UCSD-AML1 (cell line): ENCODE data around the gene TGFB1.
"Not testable (repeated sequence)": the region's sequence is repeated elsewhere in the genome, so short reads cannot be mapped to it uniquely, and the experiment has no call there.

Experiments used
- DNase-seq: peaks from one replicate; lab custom pipeline; 2025; ENCODE audit not compliant: unreplicated experiment; lab: John Stamatoyannopoulos, UW

Gene TGFB1

DNA sequence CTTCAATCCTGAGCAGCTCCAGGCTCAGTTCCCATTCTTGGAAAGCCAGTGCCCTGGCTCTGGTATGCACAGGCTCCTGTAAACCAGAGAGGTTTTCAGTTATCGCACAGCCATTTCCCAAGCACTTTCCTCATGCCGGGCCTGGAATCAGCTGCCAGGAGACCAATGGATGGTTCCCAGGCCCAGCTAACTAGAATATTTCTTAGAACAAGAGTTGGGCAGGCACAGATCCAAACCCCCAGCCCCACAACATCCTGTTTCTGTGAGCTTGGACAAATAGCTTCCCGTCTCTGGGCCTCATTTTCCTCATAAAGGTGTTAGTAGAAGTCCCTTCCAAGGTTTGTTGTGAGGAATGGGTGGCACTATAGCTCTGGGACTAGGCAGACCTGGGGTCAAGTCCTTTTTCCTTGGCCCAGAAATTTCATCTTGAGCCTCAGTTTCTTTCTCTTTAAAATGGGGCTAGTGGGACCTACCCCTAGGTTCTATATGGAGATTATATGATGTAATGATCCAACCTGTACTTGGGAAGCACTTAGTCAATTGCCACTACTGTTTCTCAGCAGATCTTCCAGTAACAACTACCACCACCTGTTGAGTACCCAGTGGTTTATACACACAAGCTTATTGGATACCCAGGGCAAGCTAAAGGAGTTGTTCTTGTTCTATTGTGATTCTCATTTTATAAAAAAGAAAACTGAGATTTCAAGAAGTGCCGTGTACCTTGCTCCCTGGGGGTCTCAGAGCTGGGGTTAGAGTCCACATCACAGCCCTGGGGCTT, 48.8 kb downstream of the TGFB1 start:
- no peak for DNase-seq

DNA sequence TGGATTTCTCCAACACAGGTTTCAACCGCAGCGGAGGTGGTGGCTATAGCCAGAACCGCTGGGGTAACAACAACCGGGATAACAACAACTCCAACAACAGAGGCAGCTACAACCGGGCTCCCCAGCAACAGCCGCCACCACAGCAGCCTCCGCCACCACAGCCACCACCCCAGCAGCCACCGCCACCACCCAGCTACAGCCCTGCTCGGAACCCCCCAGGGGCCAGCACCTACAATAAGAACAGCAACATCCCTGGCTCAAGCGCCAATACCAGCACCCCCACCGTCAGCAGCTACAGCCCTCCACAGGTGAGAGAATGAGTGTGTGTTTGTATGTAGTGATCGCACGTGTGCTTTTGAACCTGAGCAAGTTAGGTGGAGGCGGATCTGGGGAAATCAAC, 49.8 kb downstream of the TGFB1 start:
- DNase-seq, result no peak

DNA sequence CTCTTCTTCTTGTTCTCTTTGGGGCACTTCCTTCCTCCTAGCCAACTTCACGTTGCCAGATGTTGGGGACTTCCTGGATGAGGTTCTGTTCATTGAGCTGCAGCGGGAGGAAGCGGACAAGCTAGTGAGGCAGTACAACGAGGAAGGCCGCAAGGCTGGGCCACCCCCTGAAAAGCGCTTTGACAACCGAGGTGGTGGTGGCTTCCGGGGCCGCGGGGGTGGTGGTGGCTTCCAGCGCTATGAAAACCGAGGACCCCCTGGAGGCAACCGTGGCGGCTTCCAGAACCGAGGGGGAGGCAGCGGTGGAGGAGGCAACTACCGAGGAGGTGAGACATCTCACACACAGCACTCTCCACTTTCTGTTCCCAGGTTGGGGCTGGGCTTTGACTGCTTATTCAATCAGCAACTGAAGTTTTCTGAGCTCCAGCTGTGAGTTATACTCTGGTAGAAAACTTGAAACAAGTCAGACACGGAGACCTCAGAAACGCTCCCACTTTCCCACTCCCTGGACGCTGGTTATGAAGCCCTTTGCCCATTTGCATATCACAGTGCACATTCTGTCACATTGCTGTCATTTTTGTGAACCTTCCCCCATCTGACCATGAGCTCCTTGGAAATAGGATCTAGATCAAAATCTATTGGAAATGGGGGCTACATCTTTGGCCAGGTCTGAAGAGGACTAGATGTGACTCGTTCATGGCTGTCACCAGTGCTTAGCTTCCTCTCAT, 50.9 kb downstream of the TGFB1 start:
- DNase-seq, result peak; percentile 68

DNA sequence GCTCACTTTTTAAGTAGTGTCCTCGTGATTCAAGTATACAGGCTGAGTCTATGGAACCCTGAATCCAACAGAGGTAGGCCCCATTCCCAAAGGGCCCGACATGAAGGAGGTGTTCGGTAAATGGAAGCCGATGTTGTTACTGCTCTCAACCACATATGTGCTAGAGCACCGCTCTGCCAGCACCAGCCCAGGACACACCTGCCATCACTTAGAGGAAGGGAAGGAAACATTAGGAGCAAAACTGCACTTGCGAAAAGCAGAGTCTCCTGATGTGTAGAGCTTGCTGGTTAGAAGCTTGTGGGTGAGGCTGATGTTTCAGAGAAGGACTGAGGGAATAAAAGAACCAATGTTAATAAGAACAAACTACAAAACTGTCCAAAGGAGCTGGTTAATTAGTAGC, 53.2 kb downstream of the TGFB1 start:
- no peak for DNase-seq

DNA sequence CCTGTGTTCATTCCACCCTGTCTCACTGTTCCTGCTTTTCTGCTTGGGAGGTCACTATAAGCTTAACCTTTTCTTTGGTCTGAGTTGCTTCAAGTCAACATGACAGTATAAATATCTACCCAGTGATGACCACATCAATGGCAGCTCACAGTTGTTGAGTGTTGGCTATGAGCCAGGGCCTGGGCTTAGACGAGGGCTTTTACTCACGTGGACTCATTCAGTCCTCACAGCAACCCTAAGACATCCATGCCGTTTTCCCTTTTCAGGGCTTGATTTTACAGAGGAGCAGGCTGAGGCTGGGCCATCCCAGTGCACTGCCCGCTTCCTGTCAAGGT, 54.0 kb downstream of the TGFB1 start:
- DNase-seq, result no peak

DNA sequence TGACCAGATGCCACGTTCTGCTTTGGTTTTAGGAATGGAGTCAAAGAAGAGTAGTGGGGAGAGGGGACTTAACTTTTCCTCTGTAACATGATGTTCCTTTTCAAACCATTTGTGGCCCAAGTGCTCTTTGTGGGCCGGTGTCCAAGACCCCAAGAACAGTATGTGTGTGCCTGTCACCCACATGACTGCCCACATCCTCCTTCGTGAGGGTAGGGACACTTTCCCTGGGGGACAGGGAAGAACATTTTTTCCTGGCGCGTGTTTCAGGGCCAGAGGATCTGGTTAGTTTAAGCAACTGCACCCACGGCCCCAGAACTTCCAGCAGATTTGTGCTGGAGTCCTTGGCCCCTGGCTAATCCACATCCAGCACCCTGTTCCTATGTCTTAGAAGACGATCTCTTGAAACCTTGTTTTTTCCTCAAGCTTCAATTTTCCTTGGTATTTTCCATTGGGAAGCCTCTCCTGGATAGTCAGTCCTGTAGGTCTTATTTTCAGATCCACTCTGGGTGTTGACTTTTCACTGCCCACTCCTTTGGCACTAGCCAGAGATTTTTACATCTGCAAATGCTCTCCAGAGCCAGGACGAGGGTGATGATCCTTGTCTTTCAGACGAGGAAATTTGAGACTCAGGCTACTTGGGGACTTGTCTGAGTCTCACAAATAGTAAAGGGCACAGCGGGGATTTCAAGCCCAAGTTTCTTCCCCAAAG, 54.5 kb downstream of the TGFB1 start:
- DNase-seq, result no peak

DNA sequence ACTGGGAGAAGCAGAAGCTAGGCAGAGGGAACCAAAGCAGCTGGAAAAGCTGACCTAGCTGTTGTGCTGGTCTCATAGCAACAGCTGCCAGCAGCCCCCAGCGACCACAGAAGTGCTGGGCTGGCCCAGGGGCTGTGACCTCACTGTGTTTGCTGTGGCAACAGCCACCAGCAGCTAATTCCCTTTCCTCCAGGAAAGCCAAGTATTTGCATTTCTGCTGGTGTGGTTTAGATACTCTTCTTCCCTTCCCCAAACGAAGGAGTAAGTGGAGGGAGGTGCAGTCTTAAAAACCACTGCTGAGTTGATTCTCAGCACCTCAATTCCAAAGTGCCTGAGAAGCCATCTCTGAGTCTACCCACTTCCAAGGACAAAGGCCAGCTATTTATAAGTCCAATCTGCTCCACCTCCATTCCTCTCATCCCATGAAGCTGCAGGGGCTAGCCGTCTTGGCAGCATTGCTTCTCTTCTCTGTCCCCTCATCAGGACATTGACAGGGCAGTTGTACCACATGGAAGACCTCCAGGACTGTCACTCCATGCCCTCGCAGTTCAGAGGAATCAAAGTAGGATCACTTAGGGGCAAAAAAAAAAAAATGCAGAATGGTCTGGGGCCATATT, 55.3 kb downstream of the TGFB1 start:
- DNase-seq, result peak; percentile 83

DNA sequence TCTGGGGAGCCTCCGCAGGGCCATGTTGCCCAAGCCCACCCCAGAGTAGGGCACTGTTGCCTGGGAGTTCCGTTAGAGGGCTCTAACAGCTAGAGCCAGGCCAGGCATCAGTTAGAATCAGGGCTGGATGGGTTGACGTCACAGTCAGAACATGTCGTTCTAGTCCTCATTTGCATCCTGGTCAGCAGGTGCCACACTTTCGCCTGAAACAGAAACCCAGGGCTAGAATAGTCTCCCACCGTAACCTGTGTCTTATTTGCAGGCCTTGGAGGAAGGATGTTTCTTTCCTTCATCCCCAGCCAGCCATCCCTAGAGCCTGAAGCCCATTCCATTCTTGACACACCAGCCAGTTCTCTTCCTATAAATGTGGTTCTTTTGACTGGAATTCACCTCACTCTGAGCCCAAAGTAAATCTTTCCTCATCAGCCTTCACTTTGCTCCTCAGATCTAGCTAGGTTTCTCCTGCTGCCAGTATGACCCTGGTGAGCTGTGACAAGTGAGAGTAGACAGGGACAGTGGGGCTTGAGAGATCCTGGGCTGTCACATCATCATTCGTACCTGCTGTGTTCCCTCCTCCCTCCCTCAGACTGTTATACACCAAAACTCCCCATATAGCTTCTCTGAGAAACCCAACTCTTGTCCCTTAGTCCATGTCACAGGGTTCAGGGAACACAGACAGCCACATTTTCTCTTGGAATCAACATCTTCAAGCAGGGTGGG, 55.9 kb downstream of the TGFB1 start:
- DNase-seq, result no peak

DNA sequence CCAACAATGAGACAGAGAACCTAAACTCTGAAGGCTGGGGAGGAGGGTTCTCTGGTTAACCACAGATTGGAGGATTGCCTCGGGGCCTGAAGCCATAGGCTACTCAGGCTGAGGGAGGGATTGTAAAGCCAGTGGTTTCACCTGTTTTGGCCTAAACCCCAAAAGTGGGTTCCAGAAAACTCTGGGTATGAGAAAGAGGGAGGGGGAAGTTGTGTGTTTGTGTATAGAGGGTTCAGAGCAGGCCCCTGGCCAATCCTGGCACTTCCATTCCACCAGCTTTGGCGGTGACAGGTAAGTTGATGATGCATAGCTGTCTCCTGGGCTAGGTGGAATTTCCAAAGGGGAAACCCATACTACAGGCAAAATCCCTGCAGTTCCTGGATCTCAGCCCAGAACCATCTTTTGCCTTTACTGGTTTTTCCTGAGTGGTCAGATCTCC, 57.3 kb downstream of the TGFB1 start:
- DNase-seq, result no peak

DNA sequence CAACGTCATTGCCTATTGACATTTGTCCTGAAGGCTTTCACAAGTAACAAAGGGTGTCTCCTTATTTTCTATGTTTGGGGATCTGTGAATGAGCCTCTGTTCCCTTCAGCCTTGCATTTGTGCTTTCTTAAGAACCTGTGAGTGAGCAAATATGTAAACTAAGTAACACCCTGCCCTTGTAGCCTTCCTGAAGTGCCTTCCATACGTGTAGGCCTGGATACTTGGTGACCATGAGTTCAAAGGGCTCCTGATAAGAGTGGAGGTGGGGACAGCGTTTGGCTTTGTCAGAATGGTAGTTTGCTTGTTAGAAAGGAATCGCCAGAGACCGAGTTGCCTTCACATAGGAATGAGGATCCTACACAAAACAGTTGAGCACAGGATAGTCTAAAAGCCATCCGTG, 58.2 kb downstream of the TGFB1 start:
- no peak for DNase-seq

DNA sequence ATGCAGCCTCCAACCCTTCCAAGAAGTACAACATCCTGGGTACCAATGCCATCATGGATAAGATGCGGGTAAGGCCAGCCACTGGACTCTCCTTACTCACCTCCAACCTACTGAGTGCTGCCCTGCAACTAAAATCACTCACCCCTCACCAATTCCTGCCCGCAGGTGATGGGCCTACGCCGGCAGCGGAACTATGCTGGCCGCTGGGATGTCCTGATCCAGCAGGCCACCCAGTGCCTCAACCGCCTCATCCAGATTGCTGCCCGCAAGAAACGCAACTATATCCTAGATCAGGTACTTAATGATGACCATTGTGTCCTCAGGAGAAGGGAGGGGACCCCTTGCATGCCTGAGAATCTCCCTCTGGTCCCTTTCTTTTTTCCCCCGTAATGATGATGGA, 59.3 kb downstream of the TGFB1 start:
- no peak for DNase-seq

DNA sequence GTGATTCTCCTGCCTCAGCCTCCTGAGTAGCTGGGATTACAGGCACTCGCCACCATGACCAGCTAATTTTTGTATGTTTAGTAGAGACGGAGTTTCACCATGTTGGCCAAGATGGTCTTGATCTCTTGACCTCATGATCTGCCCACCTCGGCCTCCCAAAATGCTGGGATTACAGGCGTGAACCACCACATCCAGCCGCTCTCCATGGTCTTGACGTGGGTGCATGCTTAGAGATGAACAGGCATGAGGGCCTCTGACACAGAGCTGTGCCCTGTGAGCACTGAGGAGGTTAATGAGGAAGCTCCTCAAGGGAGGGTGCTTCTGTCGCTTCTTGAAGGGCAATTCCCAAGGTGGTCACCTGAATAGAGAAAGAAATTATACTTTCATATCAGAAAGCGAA, 63.9 kb downstream of the TGFB1 start:
- not testable (repeated sequence) for DNase-seq

DNA sequence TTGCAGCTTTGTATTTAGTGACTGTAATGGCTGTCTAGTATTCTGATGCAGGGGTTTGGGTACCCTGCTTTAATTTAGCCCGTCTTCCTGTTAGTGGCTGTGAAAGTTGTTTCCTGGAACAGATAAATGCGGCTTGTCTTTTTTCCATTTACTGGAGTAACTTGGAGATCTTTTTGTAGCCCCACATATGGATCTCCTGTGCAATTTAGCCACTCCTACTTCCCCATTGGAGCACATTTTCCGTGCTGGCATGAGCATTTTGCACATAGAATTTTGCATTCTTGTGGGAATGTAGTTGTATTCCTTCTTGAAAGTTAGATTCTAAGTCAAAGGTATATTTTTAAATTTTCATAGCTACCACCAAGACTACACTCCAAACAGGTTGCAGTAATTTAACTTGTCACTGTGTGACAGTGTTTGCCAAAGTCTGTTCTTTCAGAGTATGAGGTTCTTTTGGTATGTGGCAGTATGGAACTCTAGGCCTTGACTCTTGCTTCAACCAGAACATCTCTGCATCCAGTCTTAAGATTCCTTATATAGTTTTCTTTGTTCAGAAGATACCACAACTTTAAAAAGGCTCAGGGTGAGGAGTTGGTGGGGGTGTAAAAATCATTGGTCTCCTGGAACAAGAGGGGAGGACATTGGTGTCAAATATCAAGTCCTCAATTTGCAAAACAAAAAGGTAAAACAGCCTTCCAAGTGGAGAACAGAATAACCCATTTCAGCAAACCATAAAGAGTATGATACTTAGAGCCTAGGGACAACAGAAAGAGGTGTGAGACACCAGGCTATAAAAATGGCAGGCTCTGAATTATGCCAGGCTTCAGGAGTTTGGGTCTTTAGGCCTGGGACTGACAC, 64.8 kb downstream of the TGFB1 start:
- DNase-seq, result no peak
